Esophagus muscularis mucosa (tissue), 4 donors: ENCODE data around the gene KCNK2. TPM values are rescaled to one million over a fixed set of nuclear protein-coding genes. Genes with fewer than 3 reads are reported as not detected.

Experiments
- DNase-seq: peaks from one replicate; pipeline ENCODE4 v3.0.0-alpha.2; 2017; ENCODE audit errors: extremely low spot score
- H3K27ac ChIP-seq, 4 donors: fragments of 200-600 bp; sonication (generic); replicated peaks in 1 of 4; 1 replicate in 3 of 4; 2 replicates in 1 of 4; pipeline ENCODE4 v1.5.1; 2016 to 2019; ENCODE audit warnings: mild to moderate bottlenecking in 1 of 4
- H3K27me3 ChIP-seq, 4 donors: fragments of 200-600 bp; sonication (generic); one replicate each; pipeline versions ENCODE4 v1.5.1 to v1.6.0; 2016 to 2019
- H3K36me3 ChIP-seq, 4 donors: fragments of 200-600 bp; sonication (generic); one replicate each; pipeline ENCODE4 v1.5.1; 2016 to 2019
- H3K4me1 ChIP-seq, 4 donors: fragments of 200-600 bp; sonication (generic); one replicate each; pipeline ENCODE4 v1.5.1; 2016 to 2019
- H3K4me3 ChIP-seq, 4 donors: fragments of 200-600 bp; sonication (generic); 1 replicate in 2 of 4; 2 replicates in 2 of 4; pipeline ENCODE4 v1.5.1; 2016 to 2019; ENCODE audit warnings: mild to moderate bottlenecking in 4 of 4, moderate library complexity in 1 of 4
- H3K9me3 ChIP-seq, 4 donors: fragments of 200-600 bp; sonication (generic); 1 replicate in 3 of 4; 2 replicates in 1 of 4; pipeline ENCODE4 v1.5.1; 2016 to 2019
- CTCF ChIP-seq, 3 experiments: fragments of 200-600 bp in 2 of 3; fragments of 450-650 bp in 1 of 3; sonication (generic) in 2 of 3; IDR thresholded peaks; one replicate each; pipeline ENCODE4 v1.5.1; 2017 to 2019; ENCODE audit warnings: antibody characterized with exemption in 3 of 3, mild to moderate bottlenecking in 2 of 3, moderate library complexity in 1 of 3
- EP300 ChIP-seq: sonication (generic); formaldehyde crosslinking; IDR thresholded peaks from one replicate; pipeline ENCODE4 v1.6.1; 2017; ENCODE audit warnings: antibody characterized with exemption
- POLR2A ChIP-seq: fragments of 450-650 bp; IDR thresholded peaks from one replicate; pipeline ENCODE4 v1.6.1; 2017; ENCODE audit warnings: antibody characterized with exemption, moderate library complexity, mild to moderate bottlenecking, low read depth
- POLR2AphosphoS5 ChIP-seq, 2 donors: sonication (generic); formaldehyde crosslinking; IDR thresholded peaks; one replicate each; pipeline ENCODE4 v1.6.1; 2017; ENCODE audit warnings: antibody characterized with exemption in 2 of 2
- WGBS: methylation state at CpG from one replicate; pipeline ENCODE4 v1.1.5; 2018; 5-methylcytosine and 5-hydroxymethylcytosine counted together
- intact Hi-C: fragments of 100-400 bp; cut with DNase I; formaldehyde crosslinking; loops from one replicate; pipeline ENCODE4 v1.15.1; 2023
- total RNA-seq, 4 donors: library from RNA; depleted of rRNA; stranded (reverse); fragments of >200 nt; gene quantifications; one replicate each; pipeline versions ENCODE4 v1.1.0 to v1.2.1, GENCODE V29; 2016

Gene KCNK2
- total RNA-seq, 4 donors from 2014 or later, result 0.57 to 3.3 (median 2.8) TPM

GRCh38 chr1:215076322-215076721 is 6.2 kb upstream of the KCNK2 start:
- Histone ChIP-seq H3K4me1 (no peaks in the 10 kb centered on the region), H3K27me3 (peaks cover 0 to 6% (median 0%) of the 10 kb centered on the region in 4 donors), H3K27ac (no peak overlapping the region), H3K9me3 (no peaks in the 10 kb centered on the region), H3K36me3 (no peaks in the 10 kb centered on the region), H3K4me3 (no peak overlapping the region)
- no peak for DNase-seq
- WGBS, result 79% methylated on average over 1 of the region's 1 CpG
- TF ChIP-seq POLR2AphosphoS5 (IDR thresholded peaks at IDR 0.05), result no peak
- no peak for TF ChIP-seq POLR2A
- TF ChIP-seq CTCF (IDR thresholded peaks at IDR 0.05), result no peak
- TF ChIP-seq EP300, result no peak
- intact Hi-C loops, result no loop called here

- TF ChIP-seq CTCF (IDR thresholded peaks at IDR 0.05) (no peak), POLR2A (no peak)
- Histone ChIP-seq H3K4me1 (peaks cover 0 to 17% (median 14%) of the 10 kb centered on the region in 4 donors), H3K36me3 (no peaks in the 10 kb centered on the region), H3K9me3 (no peaks in the 10 kb centered on the region), H3K27ac (no peak overlapping the region), H3K27me3 (peaks cover 0 to 35% (median 6%) of the 10 kb centered on the region in 4 donors), H3K4me3 (no peak overlapping the region)
- intact Hi-C loops, result no loop called here
- no peak for DNase-seq
- WGBS, result 51% methylated on average over 2 of the region's 2 CpGs
Observed at GRCh38 chr1:215079456-215079855, 3.1 kb upstream of the KCNK2 start.

GRCh38 chr1:215081661-215082531 is 641 bp upstream of the KCNK2 start:
- WGBS, result 2% methylated on average over 41 of the region's 44 CpGs
- no peak overlapping the region for H3K27ac ChIP-seq
- H3K9me3 ChIP-seq, result no peaks in the 10 kb centered on the region
- TF ChIP-seq POLR2AphosphoS5 (IDR thresholded peaks at IDR 0.05) (no peak), CTCF (IDR thresholded peaks at IDR 0.05) (no peak), POLR2A (no peak), EP300 (no peak)
- no peak for DNase-seq
- peaks cover 0 to 50% (median 6%) of the 10 kb centered on the region in 4 donors for H3K27me3 ChIP-seq
- H3K4me1 ChIP-seq, result peaks cover 0 to 17% (median 14%) of the 10 kb centered on the region in 4 donors
- intact Hi-C loops, result no loop called here
- H3K4me3 ChIP-seq, result peak overlapping the region; percentile 40 to 56 (median 44)
- no peaks in the 10 kb centered on the region for H3K36me3 ChIP-seq

GRCh38 chr1:215083383-215083961 is 935 bp downstream of the KCNK2 start:
- TF ChIP-seq POLR2AphosphoS5 (IDR thresholded peaks at IDR 0.05), result no peak
- no peak for TF ChIP-seq CTCF (IDR thresholded peaks at IDR 0.05)
- TF ChIP-seq EP300, result no peak
- TF ChIP-seq POLR2A, result no peak
- H3K4me1 ChIP-seq, result peaks cover 0 to 17% (median 14%) of the 10 kb centered on the region in 4 donors
- H3K4me3 ChIP-seq, result peak overlapping the region; percentile 40 to 56 (median 44)
- DNase-seq, result no peak
- no peaks in the 10 kb centered on the region for H3K36me3 ChIP-seq
- intact Hi-C loops, result no loop called here
- H3K27me3 ChIP-seq, result peaks cover 0 to 53% (median 6%) of the 10 kb centered on the region in 4 donors
- no peak overlapping the region for H3K27ac ChIP-seq
- no peaks in the 10 kb centered on the region for H3K9me3 ChIP-seq
- 5% methylated on average over 21 of the region's 25 CpGs for WGBS
